ENCODE data around the gene PLEKHH2. TPM values are rescaled to one million over a fixed set of nuclear protein-coding genes. Genes with fewer than 3 reads are reported as not detected.

The PLEKHH2 gene
- total RNA-seq, 4 donors from 2014 or later, result 47.1 to 124 (median 74.8) TPM

DNA sequence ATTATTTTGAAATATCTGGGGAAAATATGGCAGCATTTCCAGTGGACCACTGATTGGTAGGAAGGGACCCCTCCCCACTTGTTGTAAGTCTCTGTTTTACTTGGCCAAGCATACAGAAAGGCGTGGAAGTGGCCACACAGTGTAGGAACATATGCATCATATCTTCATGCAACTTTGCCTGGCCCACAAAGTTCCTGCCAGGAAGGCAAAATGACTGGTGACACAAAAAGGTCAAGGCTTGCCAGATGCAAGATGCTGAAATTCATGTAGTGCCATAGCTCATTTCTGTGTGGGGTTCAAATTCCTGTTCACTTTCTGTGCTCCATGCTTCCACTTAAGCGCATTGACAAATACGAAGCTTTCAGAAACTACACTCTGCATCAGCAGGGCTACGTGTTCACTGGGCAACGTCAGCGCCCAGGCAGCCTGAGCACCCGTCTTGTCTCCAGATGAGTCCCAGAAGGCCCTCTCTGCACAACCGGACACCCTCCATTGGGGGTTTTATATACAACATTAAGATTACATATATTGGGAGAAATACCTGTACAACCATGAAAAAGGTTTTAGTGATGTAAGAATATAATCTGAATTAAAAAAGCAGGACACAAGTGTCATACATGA is 140.4 kb downstream of the PLEKHH2 start:
- H3K27me3 ChIP-seq, result no peaks in the 10 kb centered on the region
- no peak overlapping the region for H3K4me3 ChIP-seq
- no peak for TF ChIP-seq CTCF (IDR thresholded peaks at IDR 0.05)
- no peak for TF ChIP-seq POLR2A (IDR thresholded peaks at IDR 0.05)
- H3K27ac ChIP-seq, result no peak overlapping the region
- H3K9me3 ChIP-seq, result no peaks in the 10 kb centered on the region
- no peaks in the 10 kb centered on the region for H3K4me1 ChIP-seq
- no peaks in the 10 kb centered on the region for H3K36me3 ChIP-seq
- DNase-seq, result no peak
- intact Hi-C loops (cut with DNase I; ENCODE audit: low total_unique reads), result no loop called here

DNA sequence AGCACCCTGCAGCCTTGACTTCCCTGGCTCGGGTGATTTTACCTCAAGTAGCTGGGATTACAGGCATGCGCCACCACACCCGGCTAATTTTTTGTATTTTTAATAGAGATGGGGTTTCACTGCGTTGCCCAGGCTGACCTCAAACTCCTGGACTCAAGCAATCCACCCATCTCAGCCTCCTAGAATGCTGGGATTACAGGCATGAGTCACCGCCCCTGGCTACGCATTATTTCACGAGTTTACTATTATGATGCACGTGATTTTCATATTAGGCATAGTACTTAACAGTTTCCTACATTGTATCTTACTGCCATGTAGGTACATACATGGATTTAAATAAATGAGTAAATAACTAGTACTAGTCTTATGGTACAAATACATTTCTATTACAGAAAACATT is 141.2 kb downstream of the PLEKHH2 start:
- DNase-seq, result no peak
- Histone ChIP-seq H3K4me3 (no peak overlapping the region), H3K9me3 (no peaks in the 10 kb centered on the region), H3K4me1 (no peaks in the 10 kb centered on the region), H3K27me3 (no peaks in the 10 kb centered on the region), H3K27ac (no peak overlapping the region), H3K36me3 (no peaks in the 10 kb centered on the region)
- intact Hi-C loops (cut with DNase I; ENCODE audit: low total_unique reads), result no loop called here
- TF ChIP-seq CTCF (IDR thresholded peaks at IDR 0.05), result no peak
- TF ChIP-seq POLR2A (IDR thresholded peaks at IDR 0.05), result no peak

DNA sequence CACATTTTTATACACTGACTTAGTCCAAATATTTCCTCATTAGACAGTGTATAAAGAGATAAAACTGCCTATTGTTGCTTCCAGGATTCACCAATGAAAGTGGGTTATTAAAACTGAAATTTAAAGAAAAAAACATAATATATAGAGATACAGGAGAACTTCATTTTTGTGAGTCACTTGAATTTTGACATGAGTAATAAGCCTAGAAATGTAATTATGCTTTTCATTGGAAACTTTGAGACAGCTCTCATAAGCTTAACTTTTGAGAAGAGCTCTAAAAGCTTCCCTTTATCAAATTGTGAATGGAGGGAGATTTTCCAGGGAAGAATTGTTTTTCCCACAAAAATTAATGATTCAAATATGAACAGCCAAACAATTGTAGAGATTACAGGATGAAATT is 150.8 kb downstream of the PLEKHH2 start:
- Histone ChIP-seq H3K36me3 (no peaks in the 10 kb centered on the region), H3K27me3 (no peaks in the 10 kb centered on the region), H3K4me3 (no peak overlapping the region), H3K4me1 (peaks cover 0 to 8% of the 10 kb centered on the region in 2 donors), H3K9me3 (no peaks in the 10 kb centered on the region), H3K27ac (peak overlapping the region; percentile 72 to 79)
- DNase-seq, result no peak
- TF ChIP-seq CTCF (IDR thresholded peaks at IDR 0.05) (no peak), POLR2A (IDR thresholded peaks at IDR 0.05) (no peak)
- intact Hi-C loops (cut with DNase I; ENCODE audit: low total_unique reads), result no loop called here

DNA sequence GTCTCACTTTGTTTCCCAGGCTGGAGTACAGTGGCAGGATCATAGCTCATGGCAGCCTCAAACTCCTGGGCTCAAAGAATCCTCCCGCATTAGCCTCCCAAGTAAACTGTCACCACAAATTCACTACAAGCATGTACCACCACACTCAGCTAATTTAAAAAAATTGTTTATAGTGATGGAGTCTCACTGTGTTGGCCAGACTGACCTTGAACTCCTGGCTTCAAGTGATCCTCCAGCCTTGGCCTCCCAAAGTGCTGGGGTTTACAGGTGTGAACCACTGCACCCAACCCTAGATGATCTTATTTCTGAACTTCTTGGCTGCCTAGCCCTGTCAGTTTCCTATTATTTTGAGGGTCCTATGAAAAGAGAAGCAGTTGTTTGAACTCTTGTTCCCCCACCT is 151.6 kb downstream of the PLEKHH2 start:
- Histone ChIP-seq H3K9me3 (no peaks in the 10 kb centered on the region), H3K4me3 (no peak overlapping the region), H3K27me3 (no peaks in the 10 kb centered on the region), H3K27ac (peak overlapping the region; percentile 72 to 79), H3K36me3 (no peaks in the 10 kb centered on the region), H3K4me1 (peaks cover 0 to 8% of the 10 kb centered on the region in 2 donors)
- intact Hi-C loops (cut with DNase I; ENCODE audit: low total_unique reads), result no loop called here
- TF ChIP-seq POLR2A (IDR thresholded peaks at IDR 0.05), result no peak
- no peak for TF ChIP-seq CTCF (IDR thresholded peaks at IDR 0.05)
- no peak for DNase-seq

DNA sequence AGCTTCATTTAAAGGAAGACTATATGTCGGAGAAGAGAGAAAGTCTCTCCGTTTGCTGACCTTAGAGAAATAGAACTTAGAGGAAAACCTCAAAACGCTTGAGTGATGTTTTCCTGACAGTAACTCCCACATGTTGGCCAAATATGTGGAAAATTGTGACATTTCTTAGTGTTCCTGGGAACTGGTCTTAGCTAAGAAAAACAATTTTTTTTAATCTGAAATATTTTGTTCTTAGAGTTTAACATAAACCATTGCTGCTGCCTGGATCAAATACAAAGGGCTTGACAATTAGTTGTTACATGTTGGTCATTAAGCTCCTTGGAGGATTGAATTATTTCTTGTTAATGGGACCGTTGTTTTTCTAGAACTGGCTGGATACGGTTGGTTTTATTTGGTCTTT is 153.1 kb downstream of the PLEKHH2 start:
- Histone ChIP-seq H3K9me3 (no peaks in the 10 kb centered on the region), H3K4me3 (no peak overlapping the region), H3K36me3 (no peaks in the 10 kb centered on the region), H3K27me3 (no peaks in the 10 kb centered on the region), H3K27ac (peak overlapping the region; percentile 72 to 79), H3K4me1 (peaks cover 0 to 8% of the 10 kb centered on the region in 2 donors)
- no peak for DNase-seq
- intact Hi-C loops (cut with DNase I; ENCODE audit: low total_unique reads), result no loop called here
- TF ChIP-seq CTCF (IDR thresholded peaks at IDR 0.05), result no peak
- no peak for TF ChIP-seq POLR2A (IDR thresholded peaks at IDR 0.05)
